Activated naive CD4-positive, alpha-beta T cell treated with anti-CD3 and anti-CD28 coated beads, Interleukin-2, amount 50 U/mL, for 16 hours (primary cell): Measurements from ENCODE around the gene HSPB8.

Experiments used
- DNase-seq: peaks from one replicate; pipeline ENCODE4 v3.0.0-alpha.2; 2020

HSPB8 gene, protein sequence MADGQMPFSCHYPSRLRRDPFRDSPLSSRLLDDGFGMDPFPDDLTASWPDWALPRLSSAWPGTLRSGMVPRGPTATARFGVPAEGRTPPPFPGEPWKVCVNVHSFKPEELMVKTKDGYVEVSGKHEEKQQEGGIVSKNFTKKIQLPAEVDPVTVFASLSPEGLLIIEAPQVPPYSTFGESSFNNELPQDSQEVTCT

DNA sequence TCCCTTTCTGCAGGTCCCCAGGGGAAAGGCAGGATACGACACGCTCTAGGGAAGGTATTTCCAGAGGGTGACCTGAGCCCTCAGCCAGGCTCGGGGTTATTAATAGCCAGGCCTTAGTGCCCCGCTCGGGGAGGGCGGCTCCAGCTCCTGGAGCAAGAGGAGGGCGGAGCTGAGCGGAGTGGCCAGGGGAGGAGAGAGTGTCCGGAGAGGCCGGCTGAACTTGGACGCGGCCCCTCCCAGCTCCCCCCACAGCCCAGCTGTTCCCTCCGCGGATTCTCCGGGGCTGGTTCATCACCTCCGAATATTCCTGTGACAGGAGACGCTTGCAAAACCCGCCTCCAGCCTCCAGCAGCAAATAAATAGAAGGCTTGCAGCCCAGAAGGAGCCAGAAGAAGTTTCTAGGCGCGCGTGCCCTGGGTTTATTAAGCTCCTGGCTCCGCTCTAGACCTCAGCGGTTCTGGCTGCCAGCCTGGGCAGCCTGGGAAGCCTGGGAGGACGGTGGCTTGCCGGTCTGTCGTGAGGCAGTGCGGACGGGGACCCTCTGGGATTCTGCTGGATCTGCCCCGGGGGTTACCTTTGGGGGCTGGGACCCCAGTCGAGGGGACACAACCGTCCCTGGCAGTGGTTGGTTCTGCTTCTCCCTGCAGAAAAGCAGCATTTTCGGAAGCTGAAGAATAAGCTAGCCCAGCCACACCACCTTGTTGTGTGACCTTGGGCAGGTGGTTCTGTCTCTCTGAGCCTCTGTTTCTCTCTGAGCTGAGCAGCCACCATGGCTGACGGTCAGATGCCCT, at the start of gene HSPB8:
Gene HSPB8, plus strand, starts transcription at position 388 of the 791 bp plus-strand sequence. Its CDS starts 382 bp downstream, at position 770.
- no peak for DNase-seq

- no peak for DNase-seq
These were observed 48.8 kb upstream of the HSPB8 start for GRCh38 chr12:119129827-119130434.

GRCh38 chr12:119130523-119130922, 48.2 kb upstream of the HSPB8 start:
- no peak for DNase-seq

- no peak for DNase-seq
These were observed 44.3 kb upstream of the HSPB8 start for GRCh38 chr12:119134284-119135072.

DNA sequence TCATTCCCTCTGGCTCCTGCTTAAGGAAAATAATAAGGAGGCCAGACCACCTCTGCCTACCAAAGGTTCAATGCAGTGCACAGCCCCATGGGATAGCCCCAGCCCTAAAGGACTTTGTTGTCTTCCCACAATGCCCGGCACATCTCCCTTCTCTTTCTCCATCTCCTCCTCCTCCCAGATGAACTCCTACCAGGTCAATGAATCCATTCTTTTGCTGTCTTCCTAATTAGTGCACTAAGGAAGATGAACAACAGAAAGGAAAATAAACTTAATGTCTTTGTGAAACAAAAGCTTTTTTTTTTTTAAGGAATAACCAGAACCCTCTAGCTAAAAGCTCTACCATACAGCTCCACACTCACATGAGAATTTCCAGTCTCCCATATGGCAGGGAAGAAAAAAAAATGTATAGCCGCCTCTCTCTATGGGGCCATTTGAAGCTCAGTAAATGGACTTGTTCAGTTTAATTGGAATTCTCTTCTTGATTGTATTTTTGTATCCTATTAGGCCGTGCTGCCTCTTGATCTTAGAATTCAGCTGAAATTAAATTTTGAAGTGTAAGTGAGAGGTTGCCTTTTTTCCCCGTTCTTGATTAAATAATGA, 41.8 kb upstream of the HSPB8 start:
- no peak for DNase-seq

- no peak for DNase-seq
These were observed 39.3 kb upstream of the HSPB8 start for GRCh38 chr12:119139448-119139847.

- DNase-seq, result no peak
These were observed 33.4 kb upstream of the HSPB8 start for GRCh38 chr12:119145367-119145766.

DNA sequence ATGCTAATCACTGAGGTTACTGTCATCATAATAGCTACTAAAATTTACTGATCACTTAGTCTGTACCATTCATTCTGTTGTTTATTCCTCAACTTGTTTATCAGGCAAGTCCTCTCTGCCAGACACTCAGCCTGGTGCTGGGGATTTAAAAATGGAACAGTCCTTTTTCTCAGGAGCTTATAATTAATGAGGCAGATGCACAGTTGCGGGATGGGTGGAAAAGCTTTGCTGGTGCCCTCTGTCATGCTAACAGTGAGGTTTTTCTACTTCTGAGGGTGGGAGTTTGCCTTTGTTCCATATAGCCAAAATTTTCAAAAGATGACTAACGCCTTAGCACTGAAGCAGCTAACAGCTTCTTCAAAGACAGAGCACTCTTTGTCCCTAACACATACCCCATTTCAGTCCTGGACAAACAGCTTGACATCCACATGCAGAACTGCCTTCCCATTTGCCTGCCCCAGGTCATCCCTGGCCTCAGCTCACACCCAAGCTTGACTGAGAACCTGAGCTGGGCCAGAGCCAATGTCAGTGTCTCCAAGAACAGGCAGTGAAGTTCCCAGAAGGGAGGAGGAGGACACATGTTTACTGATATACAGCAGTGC, 30.8 kb upstream of the HSPB8 start:
- no peak for DNase-seq

DNA sequence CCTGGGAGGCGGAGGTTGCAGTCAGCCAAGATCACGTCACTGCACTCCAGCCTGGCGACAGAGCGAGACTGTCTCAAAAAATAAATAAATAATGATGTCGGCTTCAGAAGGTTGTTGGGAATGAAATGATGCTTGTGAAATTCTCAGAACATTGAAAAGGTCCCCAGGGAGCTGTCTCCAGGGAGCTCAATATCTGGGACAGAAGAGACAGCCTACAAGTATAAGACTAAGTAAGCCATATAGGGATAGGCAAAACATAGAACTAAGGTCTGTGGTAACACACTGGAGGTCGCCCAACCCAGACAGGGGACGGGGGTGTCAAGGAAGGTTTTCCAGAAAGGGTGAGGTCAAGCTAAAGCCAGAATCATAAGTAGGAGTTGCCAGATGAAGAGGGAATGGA, 29.5 kb upstream of the HSPB8 start:
- DNase-seq, result no peak

DNA sequence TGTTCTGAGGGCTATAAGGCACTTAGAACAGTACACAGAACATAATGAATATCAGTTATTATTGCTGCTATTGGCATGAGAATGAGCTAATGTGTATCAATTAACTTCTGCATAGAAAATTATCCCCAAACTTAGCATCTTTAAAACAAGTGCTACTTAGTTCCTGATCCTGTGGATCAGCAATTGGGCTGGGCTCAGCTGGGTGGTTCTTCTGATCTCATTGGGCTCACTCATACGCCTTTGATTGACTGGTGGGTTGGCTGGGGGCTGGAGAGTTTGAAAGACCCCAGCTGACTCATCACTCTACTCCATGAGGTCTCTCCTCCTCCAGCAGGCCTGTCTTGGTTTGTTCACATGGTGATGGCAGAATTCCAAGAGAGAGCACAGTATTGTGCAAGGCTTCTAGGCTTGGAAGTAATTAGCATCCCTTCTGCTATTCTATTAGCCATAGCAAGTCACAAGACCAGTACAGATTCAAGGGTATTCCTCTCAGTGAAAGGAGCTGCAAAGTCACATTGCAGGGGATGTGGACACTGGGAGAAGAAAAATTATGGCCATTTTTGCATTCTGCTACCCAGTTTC, 27.2 kb upstream of the HSPB8 start:
- no peak for DNase-seq

DNA sequence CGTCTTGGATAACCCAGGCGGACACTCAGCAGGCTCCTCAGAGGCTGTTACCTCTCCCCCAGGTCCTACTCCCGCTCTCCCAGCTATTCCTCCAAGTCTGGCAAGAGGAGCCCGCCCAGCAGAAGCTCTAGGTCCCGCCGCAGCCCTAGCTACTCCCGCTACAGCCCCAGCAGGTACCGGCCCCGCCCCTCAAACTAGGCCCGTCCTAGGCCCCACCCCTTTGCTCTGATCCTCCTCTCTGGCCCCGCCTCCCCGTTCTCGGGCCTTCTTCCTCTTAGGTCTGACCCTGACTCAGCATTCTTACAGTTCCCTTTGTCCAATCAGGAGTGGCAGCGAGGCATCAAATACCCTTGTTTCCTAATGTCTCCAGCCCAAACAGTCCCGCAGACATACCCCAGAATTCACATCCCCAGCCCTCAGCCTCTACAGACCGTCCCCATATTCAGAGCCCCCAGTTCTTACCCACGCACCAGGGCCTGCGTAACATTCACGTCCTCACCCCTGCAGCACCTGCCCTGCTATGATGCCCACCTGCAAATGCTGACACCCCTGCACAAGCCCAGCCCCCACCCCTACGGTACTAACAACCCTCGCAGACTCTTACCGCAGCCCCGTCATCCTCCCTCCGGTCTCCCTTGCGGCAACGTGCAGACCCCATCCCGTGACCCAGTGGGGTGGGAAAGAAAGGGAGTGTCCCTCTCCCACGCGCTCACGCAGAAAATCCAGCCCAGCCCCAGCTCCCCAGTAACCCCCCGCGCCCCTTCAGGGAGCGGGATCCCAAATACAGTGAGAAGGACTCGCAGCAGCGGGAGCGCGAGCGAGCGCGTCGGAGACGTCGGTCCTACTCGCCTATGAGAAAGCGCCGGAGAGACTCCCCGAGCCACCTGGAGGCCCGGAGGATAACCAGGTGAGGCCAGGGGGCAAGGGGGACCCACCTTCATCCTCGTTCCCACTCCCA, 25.0 kb upstream of the HSPB8 start:
- no peak for DNase-seq

DNA sequence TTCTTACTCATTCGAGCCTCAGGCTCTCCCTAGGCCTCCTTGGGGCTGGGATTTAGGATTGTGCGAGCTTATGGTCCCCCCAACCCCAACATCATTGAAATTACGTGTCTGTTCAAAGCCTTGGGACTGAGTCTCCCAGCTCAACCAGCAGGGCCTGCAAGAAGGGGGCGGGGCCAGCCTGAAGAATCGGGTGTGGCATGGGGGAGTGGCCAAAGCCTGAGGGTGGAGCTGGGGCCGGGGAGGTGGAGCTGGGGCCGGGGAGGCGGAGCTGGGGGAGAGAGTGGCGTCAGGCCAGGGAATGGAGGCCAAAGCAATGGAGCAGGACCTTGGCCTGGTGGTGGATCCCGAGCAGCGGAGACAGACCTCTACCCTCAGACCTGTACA, 24.3 kb upstream of the HSPB8 start:
- no peak for DNase-seq

- DNase-seq, result no peak
These were observed 22.2 kb upstream of the HSPB8 start for GRCh38 chr12:119156401-119157044.

DNA sequence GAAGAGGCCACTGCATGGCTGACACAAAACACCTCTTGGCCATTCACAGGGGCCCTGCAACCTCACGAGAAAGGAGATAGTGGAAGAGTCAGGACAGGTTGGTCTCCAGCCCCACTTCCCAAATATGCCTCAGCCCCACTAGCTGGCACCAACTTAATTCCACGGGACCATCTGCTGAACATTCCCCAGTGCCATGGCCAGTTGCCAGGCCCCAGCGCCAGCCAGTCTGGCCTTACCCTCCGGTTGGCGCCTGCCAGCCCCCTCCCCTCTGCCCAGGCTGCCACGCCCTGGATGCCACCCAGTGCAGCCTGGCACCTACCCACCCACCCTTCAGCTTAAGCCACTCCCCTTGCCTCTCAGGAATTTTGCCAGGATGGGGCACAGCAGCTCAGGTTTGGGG, 21.2 kb upstream of the HSPB8 start:
- no peak for DNase-seq

- DNase-seq, result no peak
These were observed 20.8 kb upstream of the HSPB8 start for GRCh38 chr12:119157978-119158377.

- no peak for DNase-seq
These were observed 20.3 kb upstream of the HSPB8 start for GRCh38 chr12:119158402-119158801.

- no peak for DNase-seq
These were observed 18.9 kb upstream of the HSPB8 start for GRCh38 chr12:119159844-119160243.

- no peak for DNase-seq
These were observed 10.8 kb upstream of the HSPB8 start for GRCh38 chr12:119167902-119168301.

DNA sequence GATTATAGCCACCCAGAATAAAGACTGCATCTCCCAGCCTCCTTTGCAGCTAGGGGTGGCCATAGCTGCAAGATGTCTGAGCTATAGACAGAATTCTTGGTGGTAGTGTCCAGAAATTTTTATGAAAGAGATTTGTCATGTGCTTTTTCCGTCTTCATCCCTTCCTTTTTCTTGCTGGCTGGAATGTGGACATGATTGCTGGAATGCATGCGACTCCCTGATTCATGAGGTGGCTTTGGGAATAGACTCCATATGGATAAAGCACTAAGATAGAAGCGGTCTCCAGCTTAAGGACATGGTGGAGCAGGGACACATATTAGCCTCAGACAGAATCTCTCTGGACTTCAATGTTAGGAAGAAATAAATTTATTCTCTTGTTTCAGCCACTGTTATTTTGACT, 10.0 kb upstream of the HSPB8 start:
- no peak for DNase-seq

DNA sequence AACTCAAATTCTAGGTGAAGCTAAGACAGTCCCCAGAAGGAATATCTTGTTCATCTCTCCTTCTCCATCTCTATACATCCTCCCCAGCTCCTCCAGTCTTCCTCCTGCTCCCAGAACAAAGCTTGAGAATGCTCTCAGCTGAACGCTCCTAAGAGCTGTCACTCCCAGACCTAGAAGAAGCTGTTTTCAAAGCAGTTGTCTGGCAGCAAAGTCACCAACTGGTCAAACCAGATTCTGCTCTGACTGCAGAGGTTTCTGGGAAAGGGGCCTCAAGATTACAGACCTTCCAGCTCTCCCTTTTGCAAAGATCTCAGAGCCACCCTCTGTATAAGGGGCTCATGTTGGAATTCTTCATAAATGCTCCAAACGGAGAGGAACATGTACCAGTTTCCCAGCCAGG, 9.6 kb upstream of the HSPB8 start:
- DNase-seq, result no peak
